Tibial nerve (tissue), 4 donors: ENCODE measurements around the gene VIT.

Source experiments
- CTCF ChIP-seq, 5 experiments: fragments of 200-600 bp in 3 of 5; fragments of 450-650 bp in 2 of 5; sonication (generic) in 3 of 5; IDR thresholded peaks; one replicate each; pipeline ENCODE4 v1.5.1; 2016 to 2019; ENCODE audit warnings: antibody characterized with exemption in 5 of 5, mild to moderate bottlenecking in 3 of 5, moderate library complexity in 2 of 5
- EP300 ChIP-seq, 2 donors: sonication (generic); formaldehyde crosslinking; IDR thresholded peaks; one replicate each; pipeline ENCODE4 v1.6.1; 2017; ENCODE audit warnings: antibody characterized with exemption in 2 of 2, mild to moderate bottlenecking in 1 of 2
- POLR2A ChIP-seq, 2 donors: fragments of 450-650 bp; IDR thresholded peaks; one replicate each; pipeline ENCODE4 v1.6.1; 2017; ENCODE audit warnings: antibody characterized with exemption in 2 of 2, mild to moderate bottlenecking in 2 of 2, moderate library complexity in 2 of 2

- no peak for TF ChIP-seq CTCF (IDR thresholded peaks at IDR 0.05)
- no peak for TF ChIP-seq POLR2A (IDR thresholded peaks at IDR 0.05)
- no peak for TF ChIP-seq EP300 (IDR thresholded peaks at IDR 0.05)
Measured at GRCh38 chr2:36663295-36663694, 33.2 kb upstream of the VIT start.
